GM20000 (cell line): ENCODE measurements around the gene POLR2J2.
"Not testable (repeated sequence)": the region's sequence is repeated elsewhere in the genome, so short reads cannot be mapped to it uniquely, and the experiment has no call there.

ENCODE experiments used
- DNase-seq: peaks from one replicate; pipeline ENCODE4 v3.0.0; 2012; ENCODE audit warnings: low spot score

The POLR2J2 gene

GRCh38 chr7:102671956-102672307 lies 469 bp upstream of the POLR2J2 start:
- not testable (repeated sequence) for DNase-seq

- DNase-seq, result not testable (repeated sequence)
Observed at GRCh38 chr7:102667523-102667922, 3.9 kb downstream of the POLR2J2 start.

- not testable (repeated sequence) for DNase-seq
Observed at GRCh38 chr7:102666850-102667249, 4.6 kb downstream of the POLR2J2 start.

DNA sequence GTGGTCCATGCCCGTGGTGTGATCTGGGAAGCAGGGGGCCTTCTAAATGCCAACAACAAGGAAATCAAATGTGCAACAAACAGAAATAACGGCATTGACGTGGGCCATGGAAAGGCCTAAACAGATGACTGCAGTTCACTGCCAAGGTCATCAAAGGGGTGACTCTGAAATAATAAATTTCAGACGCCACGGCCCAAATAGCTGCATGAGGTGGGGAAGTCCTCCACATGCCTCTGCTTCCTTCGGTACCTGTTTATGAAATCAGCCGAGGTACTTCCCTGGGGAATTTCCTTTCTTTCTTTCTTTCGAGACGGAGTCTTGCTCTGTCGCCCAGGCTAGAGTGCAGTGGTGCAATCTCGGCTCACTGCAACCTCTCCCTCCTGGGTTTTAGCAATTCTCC lies 6.7 kb downstream of the POLR2J2 start:
- DNase-seq, result not testable (repeated sequence)

- DNase-seq, result not testable (repeated sequence)
Observed at GRCh38 chr7:102649924-102650323, 21.5 kb downstream of the POLR2J2 start, which contains the start of gene SPDYE2B. SPDYE2B (plus strand) TSS chr7:102650319; CDS start chr7:102652349, 2,030 bp downstream.

- not testable (repeated sequence) for DNase-seq
Observed at GRCh38 chr7:102647813-102648212, 23.6 kb downstream of the POLR2J2 start.

GRCh38 chr7:102643404-102643803 lies 28.1 kb downstream of the POLR2J2 start:
- DNase-seq, result not testable (repeated sequence)

GRCh38 chr7:102642691-102643090 lies 28.8 kb downstream of the POLR2J2 start, which contains the start of gene UPK3BL1:
UPK3BL1 (minus strand) TSS chr7:102642791; CDS start chr7:102642741, 50 bp downstream.
- DNase-seq, result not testable (repeated sequence)

- DNase-seq, result not testable (repeated sequence)
Observed at GRCh38 chr7:102638848-102639247, 32.6 kb downstream of the POLR2J2 start.

- not testable (repeated sequence) for DNase-seq
Observed at GRCh38 chr7:102636956-102637355, 34.5 kb downstream of the POLR2J2 start.

- not testable (repeated sequence) for DNase-seq
Observed at GRCh38 chr7:102635354-102635753, 36.1 kb downstream of the POLR2J2 start.

DNA sequence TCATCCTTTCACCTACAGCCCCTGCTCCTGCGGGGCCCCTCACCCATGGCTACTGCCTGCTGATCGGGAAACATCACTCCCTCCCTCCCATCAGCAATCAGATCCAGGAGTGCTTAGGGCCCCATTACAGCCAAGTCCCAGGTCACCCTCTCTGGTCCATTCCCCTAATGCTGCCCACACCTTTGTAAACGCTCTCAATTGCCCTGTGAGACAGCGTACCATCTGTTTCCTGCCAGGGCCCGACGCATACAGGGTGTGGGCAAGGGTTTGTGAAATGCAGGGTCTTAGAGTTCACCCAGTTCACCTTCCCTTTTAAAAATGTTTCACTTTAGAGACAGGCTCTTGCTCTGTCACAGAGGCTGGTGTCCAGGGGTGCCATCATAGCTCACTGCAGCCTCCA lies 37.2 kb downstream of the POLR2J2 start:
- DNase-seq, result not testable (repeated sequence)

GRCh38 chr7:102630622-102631021 lies 40.8 kb downstream of the POLR2J2 start:
- not testable (repeated sequence) for DNase-seq

GRCh38 chr7:102627271-102627904 lies 44.1 kb downstream of the POLR2J2 start:
- not testable (repeated sequence) for DNase-seq

DNA sequence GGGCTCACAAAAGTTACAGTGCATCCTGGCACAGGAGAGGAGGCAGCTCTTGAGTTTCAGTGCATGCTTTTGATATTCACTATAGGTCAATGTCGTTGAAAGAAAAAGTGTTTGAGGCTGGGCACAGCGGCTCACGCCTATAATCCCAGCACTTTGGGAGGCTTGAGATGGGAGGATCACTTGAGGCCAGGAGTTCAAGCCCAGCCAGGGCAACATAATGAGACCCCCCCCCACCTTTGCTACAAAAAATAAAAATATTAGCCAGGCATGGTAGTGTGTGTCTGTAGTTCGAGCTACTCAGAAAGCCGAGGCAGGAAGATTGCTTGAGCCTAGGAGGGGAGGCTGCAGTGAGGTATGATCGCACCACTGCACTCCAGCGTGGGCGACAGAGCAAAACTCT lies 53.3 kb downstream of the POLR2J2 start:
- DNase-seq, result not testable (repeated sequence)

DNA sequence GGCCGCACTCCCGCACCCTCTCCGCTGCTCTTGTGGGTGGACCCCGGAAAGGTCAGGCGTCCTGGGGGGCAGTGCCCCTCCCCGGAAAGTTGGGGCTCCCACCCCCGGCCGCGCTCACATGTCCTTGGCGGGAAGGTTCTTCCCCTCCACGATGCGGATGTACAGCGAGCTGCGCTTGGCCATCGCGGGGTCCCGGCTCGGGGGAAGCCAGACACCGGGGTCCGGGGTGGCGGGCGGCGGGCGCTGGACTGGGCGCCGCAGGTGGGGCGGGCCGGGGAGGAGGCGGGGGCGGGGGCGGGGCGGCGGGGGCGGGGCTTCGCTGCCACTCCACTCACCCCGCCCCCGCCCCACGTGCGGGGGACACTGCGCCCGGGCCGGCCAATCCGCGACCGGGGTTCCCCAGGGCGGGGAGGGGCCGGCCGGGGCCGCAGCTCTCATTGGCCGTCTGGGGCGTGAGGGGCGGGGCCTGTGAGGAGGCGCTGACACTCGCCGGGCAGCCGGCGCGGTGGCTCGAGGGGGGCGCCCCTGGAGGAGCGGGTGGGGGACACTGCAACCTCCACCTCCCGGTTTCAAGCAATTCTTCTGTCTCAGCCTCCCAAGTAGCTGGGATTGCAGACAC lies 54.8 kb downstream of the POLR2J2 start, which contains the start of gene RASA4:
Gene RASA4, minus strand, starts transcription at position 250 of the 619 bp plus-strand sequence. Its CDS starts 67 bp downstream, at position 183.
- DNase-seq, result not testable (repeated sequence)
